ENCODE results near the gene INPP5F. TPM values are rescaled to one million over a fixed set of nuclear protein-coding genes. Genes with fewer than 3 reads are reported as not detected.

INPP5F gene
- total RNA-seq, 1 donor from 2014 or later = 47.4 TPM

DNA sequence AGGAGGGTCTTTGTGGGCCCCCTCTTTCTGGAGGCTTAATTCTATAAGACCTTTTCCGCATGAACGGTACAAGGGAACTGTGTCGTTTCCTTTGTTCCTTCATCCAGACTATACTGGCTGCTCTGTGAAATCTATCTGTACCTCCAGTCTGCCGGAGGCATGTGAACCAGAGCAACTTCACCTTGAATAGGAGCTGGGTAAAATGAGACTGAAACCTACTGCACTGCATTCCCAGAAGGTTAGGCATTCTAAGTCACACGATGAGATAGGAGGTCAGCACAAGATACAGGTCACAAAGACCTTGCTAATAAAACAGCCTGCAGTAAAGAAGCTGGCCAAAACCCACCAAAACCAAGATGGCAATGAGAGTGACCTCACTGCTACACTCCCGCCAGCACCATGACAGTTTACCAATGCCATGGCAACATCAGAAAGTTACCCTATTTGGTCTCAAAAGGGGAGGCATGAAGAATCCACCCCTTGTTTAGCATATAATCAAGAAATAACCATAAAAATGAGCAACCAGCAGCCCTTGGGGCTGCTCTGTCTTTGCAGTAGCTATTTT is 36.8 kb upstream of the INPP5F start:
- H3K27me3 Mint-ChIP-seq = peaks cover 6% of the 10 kb centered on the region
- no peaks in the 10 kb centered on the region for H3K36me3 Mint-ChIP-seq
- TF ChIP-seq, protein P1, sequence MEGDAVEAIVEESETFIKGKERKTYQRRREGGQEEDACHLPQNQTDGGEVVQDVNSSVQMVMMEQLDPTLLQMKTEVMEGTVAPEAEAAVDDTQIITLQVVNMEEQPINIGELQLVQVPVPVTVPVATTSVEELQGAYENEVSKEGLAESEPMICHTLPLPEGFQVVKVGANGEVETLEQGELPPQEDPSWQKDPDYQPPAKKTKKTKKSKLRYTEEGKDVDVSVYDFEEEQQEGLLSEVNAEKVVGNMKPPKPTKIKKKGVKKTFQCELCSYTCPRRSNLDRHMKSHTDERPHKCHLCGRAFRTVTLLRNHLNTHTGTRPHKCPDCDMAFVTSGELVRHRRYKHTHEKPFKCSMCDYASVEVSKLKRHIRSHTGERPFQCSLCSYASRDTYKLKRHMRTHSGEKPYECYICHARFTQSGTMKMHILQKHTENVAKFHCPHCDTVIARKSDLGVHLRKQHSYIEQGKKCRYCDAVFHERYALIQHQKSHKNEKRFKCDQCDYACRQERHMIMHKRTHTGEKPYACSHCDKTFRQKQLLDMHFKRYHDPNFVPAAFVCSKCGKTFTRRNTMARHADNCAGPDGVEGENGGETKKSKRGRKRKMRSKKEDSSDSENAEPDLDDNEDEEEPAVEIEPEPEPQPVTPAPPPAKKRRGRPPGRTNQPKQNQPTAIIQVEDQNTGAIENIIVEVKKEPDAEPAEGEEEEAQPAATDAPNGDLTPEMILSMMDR (conservative IDR thresholded peaks at IDR 0.05) = no peak
- H3K27ac Mint-ChIP-seq = peak overlapping the region; percentile 87
- no peaks in the 10 kb centered on the region for H3K9me3 Mint-ChIP-seq
- no peak for DNase-seq (ENCODE audit: extremely low spot score, unreplicated experiment)
- H3K4me1 Mint-ChIP-seq (ENCODE audit: unreplicated experiment) = peaks cover 18% of the 10 kb centered on the region
- H3K4me3 Mint-ChIP-seq = no peak overlapping the region

DNA sequence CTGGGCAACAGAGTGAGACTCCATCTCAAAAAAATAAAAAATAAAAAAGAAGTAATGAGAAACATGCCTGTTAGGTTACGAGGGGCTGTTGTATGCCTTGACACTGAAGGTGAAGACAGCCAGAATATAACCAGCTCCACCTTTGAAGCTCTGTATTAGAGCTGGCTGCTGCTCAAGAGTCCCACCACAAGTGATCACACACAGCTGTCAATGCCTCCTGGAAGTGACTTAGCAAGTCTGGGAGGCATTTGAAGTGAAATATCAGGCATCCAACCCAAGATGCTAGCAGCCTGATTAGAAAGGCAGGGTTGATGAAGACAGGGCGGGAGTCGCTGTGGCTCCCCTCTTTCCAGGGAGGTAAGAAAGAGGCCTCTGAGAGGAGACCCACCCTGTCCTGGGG is 34.1 kb upstream of the INPP5F start:
- Mint-ChIP-seq H3K9me3 (no peaks in the 10 kb centered on the region), H3K27ac (no peak overlapping the region), H3K27me3 (peaks cover 6% of the 10 kb centered on the region), H3K36me3 (no peaks in the 10 kb centered on the region), H3K4me3 (no peak overlapping the region), H3K4me1 (ENCODE audit: unreplicated experiment) (peaks cover 16% of the 10 kb centered on the region)
- no peak for DNase-seq (ENCODE audit: extremely low spot score, unreplicated experiment)
- TF ChIP-seq, protein P1 (conservative IDR thresholded peaks at IDR 0.05) = no peak

DNA sequence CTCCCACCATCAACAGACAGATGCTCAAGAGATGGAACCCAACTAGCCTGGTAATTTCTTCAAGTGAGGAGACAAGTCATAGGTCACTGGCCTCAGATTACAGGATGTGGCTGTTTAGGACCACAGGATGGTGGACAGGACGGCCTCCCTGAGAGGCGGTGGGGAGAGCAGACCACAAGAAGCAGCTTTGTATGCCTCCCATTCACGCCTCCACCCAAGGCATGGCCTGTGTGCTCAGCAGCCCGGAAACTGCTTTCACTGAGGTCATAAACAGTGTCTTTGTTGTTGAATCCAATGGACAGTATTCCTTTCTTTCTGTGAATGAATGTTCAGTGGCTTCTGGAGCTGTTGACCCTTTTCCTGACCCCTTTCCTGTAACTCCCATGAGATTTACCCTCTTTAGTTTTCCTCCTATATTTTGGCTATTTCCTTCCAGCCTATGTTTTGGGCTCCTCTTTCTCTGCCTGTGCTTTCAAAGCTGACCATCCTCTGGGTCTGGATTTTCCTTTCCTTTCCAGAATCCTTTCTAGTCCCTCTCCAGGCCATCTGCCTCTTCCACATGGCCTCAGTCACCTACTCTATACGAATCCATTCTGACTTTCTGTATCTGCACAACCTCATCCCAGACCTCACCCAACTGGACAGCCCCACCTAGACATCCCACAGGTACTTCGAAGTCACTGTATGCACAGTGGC is 32.4 kb upstream of the INPP5F start:
- no peak for DNase-seq (ENCODE audit: extremely low spot score, unreplicated experiment)
- Mint-ChIP-seq H3K27ac (no peak overlapping the region), H3K9me3 (no peaks in the 10 kb centered on the region), H3K36me3 (no peaks in the 10 kb centered on the region), H3K27me3 (no peaks in the 10 kb centered on the region), H3K4me1 (ENCODE audit: unreplicated experiment) (peaks cover 4% of the 10 kb centered on the region), H3K4me3 (no peak overlapping the region)
- TF ChIP-seq, protein P1 (conservative IDR thresholded peaks at IDR 0.05) = no peak

DNA sequence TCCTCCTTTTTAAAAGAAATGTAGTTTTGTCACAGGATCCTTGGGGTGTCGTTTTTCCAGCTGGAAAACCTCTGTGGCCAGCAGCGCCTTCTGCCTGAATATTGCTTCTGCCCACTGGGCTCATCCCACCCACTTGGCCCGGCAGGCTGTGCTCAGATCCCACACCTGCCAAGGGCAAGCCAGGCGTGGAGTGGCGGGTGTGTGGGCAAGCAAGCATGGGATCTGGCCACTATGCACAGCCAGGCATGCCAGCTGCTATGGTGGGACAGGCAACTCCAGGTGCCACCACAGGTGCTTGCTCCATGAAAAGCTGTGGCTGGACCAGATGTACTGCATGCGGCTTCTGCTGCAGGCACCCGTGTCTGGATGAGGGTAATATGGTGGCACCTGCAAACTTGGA is 31.2 kb upstream of the INPP5F start:
- H3K36me3 Mint-ChIP-seq = no peaks in the 10 kb centered on the region
- H3K27me3 Mint-ChIP-seq = no peaks in the 10 kb centered on the region
- no peak overlapping the region for H3K4me3 Mint-ChIP-seq
- H3K4me1 Mint-ChIP-seq (ENCODE audit: unreplicated experiment) = peaks cover 4% of the 10 kb centered on the region
- no peak overlapping the region for H3K27ac Mint-ChIP-seq
- TF ChIP-seq, protein P1 (conservative IDR thresholded peaks at IDR 0.05) = no peak
- no peak for DNase-seq (ENCODE audit: extremely low spot score, unreplicated experiment)
- H3K9me3 Mint-ChIP-seq = no peaks in the 10 kb centered on the region

DNA sequence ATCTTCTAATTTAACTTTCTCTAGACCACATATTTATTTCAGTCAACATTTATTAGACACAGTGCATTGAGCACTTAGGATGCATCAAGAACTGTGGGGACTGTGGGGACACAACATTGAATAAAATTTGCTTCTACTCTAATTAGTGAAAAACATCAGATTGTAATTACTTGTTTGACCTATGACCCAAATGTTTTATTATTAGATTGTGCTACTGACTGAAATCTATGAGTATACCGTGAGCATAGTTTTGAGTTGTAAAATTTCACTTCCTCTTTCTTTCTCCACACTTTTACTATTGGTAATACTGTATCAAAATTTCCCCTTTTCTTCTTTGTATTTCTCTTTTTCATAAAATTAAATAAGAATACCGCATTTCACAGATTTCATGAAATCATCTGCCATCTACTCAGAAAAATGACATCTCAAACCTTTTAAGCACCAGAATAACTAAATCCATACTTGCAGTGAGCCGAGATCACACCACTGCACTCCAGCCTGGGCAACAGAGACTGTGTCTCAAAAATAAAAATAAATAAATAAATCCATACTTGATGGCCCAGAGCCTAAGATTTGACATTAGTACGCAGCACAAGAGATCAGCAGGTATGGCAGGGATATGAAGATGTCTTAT is 25.4 kb upstream of the INPP5F start:
- Mint-ChIP-seq H3K4me3 (no peak overlapping the region), H3K36me3 (no peaks in the 10 kb centered on the region), H3K27me3 (peaks cover 4% of the 10 kb centered on the region), H3K27ac (no peak overlapping the region), H3K9me3 (no peaks in the 10 kb centered on the region), H3K4me1 (ENCODE audit: unreplicated experiment) (no peaks in the 10 kb centered on the region)
- TF ChIP-seq, protein P1 (conservative IDR thresholded peaks at IDR 0.05) = no peak
- no peak for DNase-seq (ENCODE audit: extremely low spot score, unreplicated experiment)

Data from type B pancreatic cell (in vitro differentiated cells).